Smooth muscle cell (in vitro differentiated cells): ENCODE data around the gene TOP1. TPM values are rescaled to one million over a fixed set of nuclear protein-coding genes. Genes with fewer than 3 reads are reported as not detected.

Source experiments
- DNase-seq: peaks from one replicate; lab custom pipeline; 2025; ENCODE audit not compliant: unreplicated experiment; lab: John Stamatoyannopoulos, UW
- H2AFZ ChIP-seq: fragments of 200-600 bp; sonication (generic); 2 replicates; pipeline ENCODE4 v1.6.0; 2016; ENCODE audit warnings: antibody characterized with exemption, low read depth, mild to moderate bottlenecking
- H3F3A ChIP-seq: fragments of 200-600 bp; sonication (generic); 2 replicates; pipeline ENCODE4 v1.6.0; 2017; ENCODE audit warnings: antibody characterized with exemption, low read depth
- H3K27ac ChIP-seq: fragments of 200-600 bp; sonication (generic); 2 replicates; pipeline ENCODE4 v1.5.1; 2016; ENCODE audit warnings: low read depth, mild to moderate bottlenecking
- H3K27me3 ChIP-seq: fragments of 200-600 bp; sonication (generic); 2 replicates; pipeline ENCODE4 v1.6.1; 2016; ENCODE audit warnings: low read depth, mild to moderate bottlenecking
- H3K36me3 ChIP-seq: fragments of 200-600 bp; sonication (generic); 2 replicates; pipeline ENCODE4 v1.5.1; 2016; ENCODE audit warnings: low read depth
- H3K4me1 ChIP-seq: fragments of 200-600 bp; sonication (generic); 2 replicates; pipeline ENCODE4 v1.5.1; 2016; ENCODE audit warnings: low read depth
- H3K4me2 ChIP-seq: fragments of 200-600 bp; sonication (generic); 2 replicates; pipeline ENCODE4 v1.6.0; 2016; ENCODE audit warnings: mild to moderate bottlenecking
- H3K4me3 ChIP-seq: fragments of 200-600 bp; sonication (generic); 2 replicates; pipeline ENCODE4 v1.5.1; 2016; ENCODE audit warnings: mild to moderate bottlenecking
- H3K79me2 ChIP-seq: fragments of 200-600 bp; sonication (generic); 2 replicates; pipeline ENCODE4 v1.6.0; 2016; ENCODE audit warnings: low read depth, mild to moderate bottlenecking
- H3K9ac ChIP-seq: fragments of 200-600 bp; sonication (generic); 2 replicates; pipeline ENCODE4 v1.6.0; 2016; ENCODE audit warnings: low read depth
- H3K9me3 ChIP-seq: fragments of 200-600 bp; sonication (generic); replicated peaks from 2 replicates; pipeline ENCODE4 v1.5.1; 2016; ENCODE audit warnings: low read depth
- H4K20me1 ChIP-seq: fragments of 200-600 bp; sonication (generic); 2 replicates; pipeline ENCODE4 v1.6.0; 2016; ENCODE audit warnings: low read depth
- WGBS: methylation state at CpG from one replicate; pipeline ENCODE4 v1.1.7; 2016; ENCODE audit warnings: low lambda C conversion rate; 5-methylcytosine and 5-hydroxymethylcytosine counted together
- polyA plus RNA-seq: library from polyadenylated mRNA; unstranded; fragments of >200 nt; fragmentation: Nextera tagmentation; extraction: Ambion mirVana; gene quantifications from 2 replicates; pipeline ENCODE4 v1.2.1, GENCODE V29; 2016
- total RNA-seq: library from RNA; depleted of rRNA; stranded (reverse); fragments of >200 nt; gene quantifications from 2 replicates; pipeline ENCODE4 v1.2.3, GENCODE V29; 2014
- TF ChIP-seq, protein P1 (sequence below): fragments of 200-600 bp; sonication (generic); IDR thresholded peaks from 2 replicates; pipeline ENCODE4 v1.5.1; 2017; ENCODE audit warnings: borderline replicate concordance, mild to moderate bottlenecking, antibody characterized with exemption; ENCODE audit not compliant: insufficient read depth, poor library complexity, severe bottlenecking

Gene TOP1
- total and polyA plus RNA-seq, 2 experiments from 2014 or later = 17.0 to 28.6 TPM

DNA sequence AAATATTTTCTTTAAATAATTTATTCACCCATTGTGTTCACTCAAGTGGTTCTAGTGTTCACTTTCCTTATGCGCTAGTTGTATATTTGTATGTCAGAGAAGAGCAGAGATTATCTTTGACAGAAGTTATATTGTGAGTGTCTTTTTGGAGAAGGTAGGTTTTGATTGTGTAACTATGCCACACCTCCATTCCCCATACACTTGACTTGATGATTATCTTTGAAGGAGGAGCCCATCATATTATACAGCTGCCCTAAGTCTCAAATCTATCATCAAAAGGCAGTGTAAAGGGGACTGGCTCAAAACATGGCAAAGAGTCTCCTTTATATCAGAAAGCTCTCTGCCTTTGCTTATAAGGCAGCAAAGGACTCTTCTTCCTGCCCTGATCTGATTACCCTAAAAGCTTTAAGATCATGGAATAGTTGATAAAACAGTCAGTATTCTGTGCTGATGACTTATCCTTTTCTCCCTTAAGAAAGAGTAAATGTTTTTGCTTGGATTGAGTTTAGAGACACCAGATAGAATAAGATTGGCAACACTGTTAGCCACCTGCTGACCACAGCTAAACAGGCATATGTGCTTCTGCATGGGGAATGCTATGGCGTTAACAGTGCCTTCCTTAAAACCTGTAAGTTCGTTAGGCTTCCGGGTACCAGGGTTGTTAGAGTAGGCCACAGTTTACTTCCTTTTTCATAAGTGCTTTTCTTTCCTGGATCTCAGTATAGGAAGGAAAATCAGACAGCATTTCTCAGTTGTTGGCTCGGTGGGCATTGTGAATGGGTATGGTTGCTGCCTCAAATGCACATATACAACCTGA is 22.6 kb downstream of the TOP1 start:
- no peaks in the 10 kb centered on the region for H3K27me3 ChIP-seq
- H3K4me2 ChIP-seq = no peak overlapping the region
- no peaks in the 10 kb centered on the region for H3K36me3 ChIP-seq
- H3F3A ChIP-seq = peaks cover 17% of the 10 kb centered on the region
- no peak for DNase-seq
- 91% methylated on average over 5 of the region's 5 CpGs for WGBS
- H3K4me1 ChIP-seq = peaks cover 66% of the 10 kb centered on the region
- TF ChIP-seq, protein P1, sequence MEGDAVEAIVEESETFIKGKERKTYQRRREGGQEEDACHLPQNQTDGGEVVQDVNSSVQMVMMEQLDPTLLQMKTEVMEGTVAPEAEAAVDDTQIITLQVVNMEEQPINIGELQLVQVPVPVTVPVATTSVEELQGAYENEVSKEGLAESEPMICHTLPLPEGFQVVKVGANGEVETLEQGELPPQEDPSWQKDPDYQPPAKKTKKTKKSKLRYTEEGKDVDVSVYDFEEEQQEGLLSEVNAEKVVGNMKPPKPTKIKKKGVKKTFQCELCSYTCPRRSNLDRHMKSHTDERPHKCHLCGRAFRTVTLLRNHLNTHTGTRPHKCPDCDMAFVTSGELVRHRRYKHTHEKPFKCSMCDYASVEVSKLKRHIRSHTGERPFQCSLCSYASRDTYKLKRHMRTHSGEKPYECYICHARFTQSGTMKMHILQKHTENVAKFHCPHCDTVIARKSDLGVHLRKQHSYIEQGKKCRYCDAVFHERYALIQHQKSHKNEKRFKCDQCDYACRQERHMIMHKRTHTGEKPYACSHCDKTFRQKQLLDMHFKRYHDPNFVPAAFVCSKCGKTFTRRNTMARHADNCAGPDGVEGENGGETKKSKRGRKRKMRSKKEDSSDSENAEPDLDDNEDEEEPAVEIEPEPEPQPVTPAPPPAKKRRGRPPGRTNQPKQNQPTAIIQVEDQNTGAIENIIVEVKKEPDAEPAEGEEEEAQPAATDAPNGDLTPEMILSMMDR = no peak
- no peak overlapping the region for H2AFZ ChIP-seq
- H3K79me2 ChIP-seq = peaks cover 100% of the 10 kb centered on the region
- H4K20me1 ChIP-seq = peaks cover 100% of the 10 kb centered on the region
- H3K4me3 ChIP-seq = no peak overlapping the region
- no peaks in the 10 kb centered on the region for H3K9me3 ChIP-seq
- H3K27ac ChIP-seq = no peak overlapping the region
- no peak overlapping the region for H3K9ac ChIP-seq

GRCh38 chr20:41052742-41053419 is 24.3 kb downstream of the TOP1 start:
- H3K4me2 ChIP-seq = no peak overlapping the region
- peaks cover 11% of the 10 kb centered on the region for H3F3A ChIP-seq
- no peaks in the 10 kb centered on the region for H3K36me3 ChIP-seq
- peaks cover 55% of the 10 kb centered on the region for H3K4me1 ChIP-seq
- no peak overlapping the region for H3K27ac ChIP-seq
- no peak overlapping the region for H3K9ac ChIP-seq
- TF ChIP-seq, protein P1 = no peak
- peaks cover 100% of the 10 kb centered on the region for H3K79me2 ChIP-seq
- H2AFZ ChIP-seq = no peak overlapping the region
- WGBS = 94% methylated on average over 6 of the region's 6 CpGs
- no peak overlapping the region for H3K4me3 ChIP-seq
- no peaks in the 10 kb centered on the region for H3K27me3 ChIP-seq
- H3K9me3 ChIP-seq = no peaks in the 10 kb centered on the region
- no peak for DNase-seq
- peaks cover 100% of the 10 kb centered on the region for H4K20me1 ChIP-seq

DNA sequence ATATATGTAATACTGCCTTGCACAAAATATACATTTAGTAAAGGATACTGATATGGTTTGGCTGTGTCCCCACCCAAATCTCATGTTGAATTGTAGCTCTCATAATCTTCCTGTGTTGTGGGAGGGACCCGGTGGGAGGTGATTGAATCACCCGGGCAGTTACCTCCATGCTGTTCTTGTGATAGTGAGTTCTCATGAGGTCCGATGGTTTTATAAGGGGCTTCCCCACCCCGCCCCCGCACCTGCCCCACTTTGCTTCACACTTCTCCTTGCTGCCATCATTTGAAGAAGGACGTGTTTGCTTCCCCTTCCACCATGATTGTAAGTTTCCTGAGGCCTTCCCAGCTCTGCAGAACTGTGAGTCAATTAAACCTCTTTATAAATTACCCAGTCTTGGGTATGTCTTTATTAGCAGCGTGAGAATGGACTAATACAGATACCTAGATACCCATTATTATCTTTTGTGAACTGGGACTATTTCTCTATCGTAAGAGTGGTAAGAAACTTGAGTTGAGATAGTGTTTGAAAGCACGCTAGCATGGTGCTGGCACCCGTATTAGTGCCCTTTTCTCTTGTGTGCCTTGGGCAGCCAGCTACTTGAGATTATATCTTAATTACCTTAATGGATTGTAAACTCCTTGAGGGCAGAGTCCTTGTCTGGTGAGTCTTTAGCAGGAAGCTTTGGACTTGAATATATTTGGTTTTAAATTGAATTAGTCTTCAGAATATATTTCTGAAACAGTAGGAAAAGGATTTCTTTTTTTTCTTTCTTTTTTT is 25.6 kb downstream of the TOP1 start:
- no peak overlapping the region for H3K27ac ChIP-seq

More for the DNA sequence above, 25.6 kb downstream of the TOP1 start:
- DNase-seq = no peak
- peaks cover 93% of the 10 kb centered on the region for H3K79me2 ChIP-seq
- peaks cover 49% of the 10 kb centered on the region for H3K4me1 ChIP-seq
- no peaks in the 10 kb centered on the region for H3K27me3 ChIP-seq
- no peak overlapping the region for H3K4me3 ChIP-seq
- no peaks in the 10 kb centered on the region for H3K9me3 ChIP-seq
- peaks cover 17% of the 10 kb centered on the region for H3F3A ChIP-seq
- no peak overlapping the region for H2AFZ ChIP-seq
- peaks cover 100% of the 10 kb centered on the region for H4K20me1 ChIP-seq
- H3K9ac ChIP-seq = no peak overlapping the region
- no peaks in the 10 kb centered on the region for H3K36me3 ChIP-seq
- 83% methylated on average over 10 of the region's 10 CpGs for WGBS
- TF ChIP-seq, protein P1 = no peak
- no peak overlapping the region for H3K4me2 ChIP-seq
